ENCODE results near the gene KRTAP10-10. TPM values are rescaled to one million over a fixed set of nuclear protein-coding genes. Genes with fewer than 3 reads are reported as not detected.

The KRTAP10-10 gene
- total and polyA plus RNA-seq, 2 of the 8 experiments (the other 6 are each of a cell fraction or from before 2014, with no cell fraction given): not detected

- POLR2A ChIA-PET (ENCODE audit: partially characterized antibody): no interaction called here
- peaks cover 0 to 4% of the 10 kb centered on the region in 2 experiments; a peak in 2 of 4 replicates for H3K9me3 ChIP-seq (ENCODE audit: insufficient read depth in 2 of 2, low read depth in 1 of 2, low read length in 1 of 2)
- no peak for FAIRE-seq
- TF ChIP-seq BCL11A (IDR thresholded peaks at IDR 0.05; ENCODE audit: low read depth in 2 of 2, low read length in 2 of 2): no peak
- TF ChIP-seq KDM5A (IDR thresholded peaks at IDR 0.05; ENCODE audit: low read length): no peak
- no peak for TF ChIP-seq FOSL1 (IDR thresholded peaks at IDR 0.05; ENCODE audit: insufficient read depth, low read depth, low read length)
- TF ChIP-seq TAF7 (optimal IDR thresholded peaks at IDR 0.05; ENCODE audit: borderline replicate concordance, low read depth, low read length): no peak
- TF ChIP-seq CBX5 (IDR thresholded peaks at IDR 0.05; ENCODE audit: low read depth, low read length): no peak
- TF ChIP-seq EGR1 (IDR thresholded peaks at IDR 0.05; ENCODE audit: borderline replicate concordance, low read depth, low read length): no peak
- no peak for TF ChIP-seq E2F6 (IDR thresholded peaks at IDR 0.05)
- TF ChIP-seq RBBP5 (IDR thresholded peaks at IDR 0.05; ENCODE audit: borderline replicate concordance, low read depth, low read length): no peak
- no peak for TF ChIP-seq EP300 (IDR thresholded peaks at IDR 0.05; ENCODE audit: borderline replicate concordance in 1 of 2, low read depth in 2 of 2, low read length in 2 of 2)
- no peak for TF ChIP-seq CHD1 (IDR thresholded peaks at IDR 0.05; ENCODE audit: low read depth, low read length)
Measured at GRCh38 chr21:44656868-44657267, 19.7 kb downstream of the KRTAP10-10 start.

More at GRCh38 chr21:44656868-44657267, 19.7 kb downstream of the KRTAP10-10 start:
- 78% methylated on average over 1 of the region's 1 CpG; no CpG with 5 or more reads in 1 of the 2 experiments for WGBS, 2 experiments (ENCODE audit: extremely low coverage in 1 of 2, insufficient coverage in 1 of 2, insufficient read length in 1 of 2, insufficient replicate concordance in 2 of 2, low coverage in 1 of 2, low lambda C conversion rate in 2 of 2, missing lambda C conversion rate in 1 of 2)
- H2BK15ac ChIP-seq (ENCODE audit: low read length): no peak overlapping the region
- H3K79me2 ChIP-seq (ENCODE audit: control insufficient read depth in 1 of 2, insufficient read depth in 2 of 2, low read length in 2 of 2): no peaks in the 10 kb centered on the region
- H4K91ac ChIP-seq (replicated peaks; ENCODE audit: insufficient read length, low read length): no peak overlapping the region
- no peak overlapping the region for H3K56ac ChIP-seq (replicated peaks; ENCODE audit: insufficient read length, low read depth, low read length)
- H3K27me3 ChIP-seq (replicated peaks in 1 of 4; ENCODE audit: control insufficient read depth in 3 of 4, extremely low read depth in 1 of 4, insufficient read depth in 3 of 4, low read length in 3 of 4): peaks cover 0 to 2% (median 0%) of the 10 kb centered on the region in 4 experiments; a peak in 1 of 7 replicates
- no peak overlapping the region for H2BK120ac ChIP-seq (replicated peaks; ENCODE audit: low read depth, low read length)
- H2AK5ac ChIP-seq (ENCODE audit: low read depth, low read length): no peak overlapping the region
- H2BK12ac ChIP-seq (ENCODE audit: low read depth, low read length): no peak overlapping the region
- no peak overlapping the region for H3K4ac ChIP-seq (replicated peaks; ENCODE audit: insufficient read length, low read depth, low read length)
- H3K14ac ChIP-seq (ENCODE audit: insufficient read length): no peak overlapping the region
- H4K8ac ChIP-seq (ENCODE audit: extremely low read depth, insufficient read depth, low read length): no peak overlapping the region
- DNase-seq (ENCODE audit: low read depth in 1 of 2, low spot score in 2 of 2): no peak
- H3K23ac ChIP-seq (ENCODE audit: insufficient read length): no peak overlapping the region
- no peak overlapping the region for H2BK5ac ChIP-seq (ENCODE audit: low read depth, low read length)
- H4K5ac ChIP-seq (ENCODE audit: insufficient read length, low read depth, low read length): no peak overlapping the region
- H3K9ac ChIP-seq (replicated peaks in 1 of 4; ENCODE audit: extremely low read depth in 1 of 4, low read depth in 3 of 4, low read length in 3 of 4): no peak overlapping the region
- H3K4me3 ChIP-seq (ENCODE audit: extremely low read depth in 1 of 4, insufficient read depth in 2 of 4, low read depth in 3 of 4, low read length in 4 of 4): no peak overlapping the region
- no peak overlapping the region for H3K4me2 ChIP-seq (ENCODE audit: insufficient read depth in 1 of 2, low read depth in 2 of 2, low read length in 2 of 2)
- H3K23me2 ChIP-seq (ENCODE audit: low read depth, low read length): no peaks in the 10 kb centered on the region
- H4K20me1 ChIP-seq (replicated peaks in 1 of 2; ENCODE audit: control insufficient read depth in 1 of 2, insufficient read depth in 2 of 2, low read length in 2 of 2): no peaks in the 10 kb centered on the region
- no peaks in the 10 kb centered on the region for H3K79me1 ChIP-seq (ENCODE audit: low read depth, low read length)
- no peak overlapping the region for H3K27ac ChIP-seq (ENCODE audit: low read depth, low read length)
- H3K4me1 ChIP-seq (replicated peaks in 1 of 4; ENCODE audit: control insufficient read depth in 3 of 4, insufficient read depth in 4 of 4, low read length in 3 of 4): peaks cover 0 to 9% (median 3%) of the 10 kb centered on the region in 4 experiments; a peak in 5 of 7 replicates
- CTCF ChIA-PET (ENCODE audit: partially characterized antibody): no interaction called here
- H3K36me3 ChIP-seq (ENCODE audit: control insufficient read depth in 2 of 4, insufficient read depth in 4 of 4, low read length in 3 of 4): no peaks in the 10 kb centered on the region
- no peak overlapping the region for H2AFZ ChIP-seq (ENCODE audit: low read length)
- H3K18ac ChIP-seq (ENCODE audit: extremely low read depth, low read length): no peak overlapping the region
- H2BK20ac ChIP-seq (ENCODE audit: low read length): no peak overlapping the region

Measured in H1 (cell line).